ENCODE results near the gene LCN10. TPM values are rescaled to one million over a fixed set of nuclear protein-coding genes. Genes with fewer than 3 reads are reported as not detected.
"Not testable (repeated sequence)": the region's sequence is repeated elsewhere in the genome, so short reads cannot be mapped to it uniquely, and the experiment has no call there.

LCN10 gene
- total RNA-seq, 1 experiment from 2014 or later, result not detected

DNA sequence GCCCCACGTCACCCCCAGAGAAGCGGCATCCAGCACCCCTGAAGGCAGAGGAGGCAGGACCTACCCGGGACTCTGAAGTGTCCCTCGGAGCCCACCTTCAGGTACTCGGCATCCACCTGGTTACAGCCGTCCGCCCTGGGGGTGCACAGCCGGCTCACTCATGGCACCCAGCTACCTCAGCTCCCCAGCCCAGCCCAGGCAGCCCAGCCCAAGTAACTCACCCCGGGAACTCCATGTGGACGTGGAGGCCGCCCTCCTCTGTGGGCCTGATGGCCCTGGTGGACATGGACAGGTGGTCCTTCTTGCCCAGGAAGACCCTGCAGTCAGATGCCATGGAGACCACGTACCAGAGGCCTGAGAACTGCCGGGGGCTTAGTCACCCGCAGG, 20.9 kb upstream of the LCN10 start:
- Histone ChIP-seq H3K27me3 (replicated peaks) (peaks cover 18% of the 10 kb centered on the region; the same call in 1 of the 2 replicates), H3K27ac (no peak overlapping the region), H3K4me3 (no peak overlapping the region), H3K4me1 (replicated peaks) (no peaks in the 10 kb centered on the region), H3K9me3 (replicated peaks) (no peaks in the 10 kb centered on the region), H3K36me3 (no peaks in the 10 kb centered on the region)
- DNase-seq (ENCODE audit: low read depth in 1 of 2, low spot score in 2 of 2), result no peak

DNA sequence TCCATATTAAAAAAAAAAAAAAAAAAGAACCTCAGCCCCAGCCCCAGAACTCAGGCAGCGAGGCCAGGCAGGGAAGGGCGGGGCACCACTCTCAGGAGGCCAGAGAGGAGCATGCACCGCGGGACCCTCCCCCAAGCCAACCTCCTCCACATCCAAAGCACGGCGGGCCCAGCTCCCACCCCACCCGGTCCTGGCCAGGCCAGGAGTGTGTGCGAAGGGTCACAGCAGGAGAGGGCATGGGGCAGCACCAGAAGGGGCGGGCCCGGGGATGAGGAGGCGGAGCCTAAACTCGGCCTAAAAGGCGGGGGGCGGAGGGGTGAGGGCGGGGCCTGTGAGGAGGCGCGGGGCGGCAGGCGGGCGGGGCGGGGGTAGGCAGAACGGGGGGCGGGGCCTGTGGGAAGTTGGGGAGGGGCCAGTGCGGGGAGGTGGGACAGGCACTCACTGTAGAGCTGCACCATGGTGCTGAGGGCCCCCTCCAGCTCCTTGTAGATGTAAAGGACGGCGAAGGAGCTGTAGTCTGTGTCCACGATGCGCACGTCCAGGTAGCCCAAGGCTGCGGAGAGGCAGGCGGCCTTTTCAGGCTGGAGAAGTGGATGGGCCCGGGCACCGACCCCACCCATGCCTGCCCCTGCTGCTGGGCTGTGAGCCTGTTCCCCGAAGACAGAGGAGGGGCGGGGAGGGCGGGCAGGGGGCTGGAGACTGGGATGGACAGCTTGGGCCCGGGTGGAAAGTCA, 20.3 kb upstream of the LCN10 start:
- no peak overlapping the region for H3K27ac ChIP-seq
- no peaks in the 10 kb centered on the region for H3K36me3 ChIP-seq
- DNase-seq (ENCODE audit: low read depth in 1 of 2, low spot score in 2 of 2), result peak in 1 of 2 experiments; percentile 58
- no peak overlapping the region for H3K4me3 ChIP-seq
- peaks cover 17% of the 10 kb centered on the region; the same call in 1 of the 2 replicates for H3K27me3 ChIP-seq (replicated peaks)
- no peaks in the 10 kb centered on the region for H3K9me3 ChIP-seq (replicated peaks)
- H3K4me1 ChIP-seq (replicated peaks), result no peaks in the 10 kb centered on the region

DNA sequence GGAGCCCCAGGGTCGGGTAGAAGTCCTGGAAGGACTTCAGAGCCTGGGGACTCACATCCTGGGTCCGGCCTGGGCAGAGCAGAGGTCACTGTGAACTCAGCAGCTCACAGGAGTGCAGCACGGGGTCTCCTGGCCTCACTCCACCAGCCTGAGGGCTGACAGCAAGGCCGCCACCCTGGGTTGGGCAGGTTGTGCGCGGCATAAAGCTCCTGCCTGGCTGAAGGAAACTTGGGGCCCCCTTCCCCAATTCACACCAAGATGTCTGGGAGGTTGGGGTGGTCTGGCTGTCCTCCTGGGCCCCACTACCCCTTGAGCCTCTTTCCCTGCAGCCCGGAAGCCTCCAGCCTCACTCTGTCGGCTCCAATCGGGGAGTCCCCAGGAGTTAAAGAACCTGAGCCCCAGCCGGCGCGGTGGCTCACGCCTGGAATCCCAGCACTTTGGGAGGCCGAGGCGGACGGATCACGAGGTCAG, 19.5 kb upstream of the LCN10 start:
- Histone ChIP-seq H3K9me3 (replicated peaks) (no peaks in the 10 kb centered on the region), H3K4me3 (no peak overlapping the region), H3K27ac (no peak overlapping the region), H3K27me3 (replicated peaks) (peaks cover 11% of the 10 kb centered on the region; the same call in 1 of the 2 replicates), H3K4me1 (replicated peaks) (no peaks in the 10 kb centered on the region), H3K36me3 (no peaks in the 10 kb centered on the region)
- no peak for DNase-seq (ENCODE audit: low read depth in 1 of 2, low spot score in 2 of 2)

DNA sequence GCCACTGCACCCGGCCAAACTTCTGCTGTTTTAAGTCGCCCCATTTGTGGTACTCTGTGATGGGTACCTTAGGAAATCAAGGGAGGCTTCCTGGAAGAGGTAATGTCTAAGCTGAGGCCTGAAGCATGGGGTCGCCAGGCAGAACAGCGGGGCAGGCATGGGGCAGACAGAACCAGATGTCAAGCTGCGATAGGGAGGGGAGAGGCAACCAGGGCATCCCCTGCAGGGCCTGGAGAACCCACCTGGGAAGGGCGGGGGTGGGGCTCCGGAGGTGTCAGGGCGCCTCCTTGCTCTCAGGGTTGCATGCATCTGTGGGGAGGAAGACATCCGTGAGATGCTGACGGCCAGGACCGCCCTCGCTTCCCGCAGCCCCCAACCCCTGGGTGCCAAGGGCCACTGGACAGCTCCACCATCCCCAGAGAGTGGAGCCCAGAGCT, 18.8 kb upstream of the LCN10 start:
- H3K9me3 ChIP-seq (replicated peaks), result no peaks in the 10 kb centered on the region
- H3K27me3 ChIP-seq (replicated peaks), result peaks cover 10% of the 10 kb centered on the region; the same call in 1 of the 2 replicates
- DNase-seq (ENCODE audit: low read depth in 1 of 2, low spot score in 2 of 2), result no peak
- no peak overlapping the region for H3K4me3 ChIP-seq
- H3K36me3 ChIP-seq, result no peaks in the 10 kb centered on the region
- H3K27ac ChIP-seq, result no peak overlapping the region
- no peaks in the 10 kb centered on the region for H3K4me1 ChIP-seq (replicated peaks)

DNA sequence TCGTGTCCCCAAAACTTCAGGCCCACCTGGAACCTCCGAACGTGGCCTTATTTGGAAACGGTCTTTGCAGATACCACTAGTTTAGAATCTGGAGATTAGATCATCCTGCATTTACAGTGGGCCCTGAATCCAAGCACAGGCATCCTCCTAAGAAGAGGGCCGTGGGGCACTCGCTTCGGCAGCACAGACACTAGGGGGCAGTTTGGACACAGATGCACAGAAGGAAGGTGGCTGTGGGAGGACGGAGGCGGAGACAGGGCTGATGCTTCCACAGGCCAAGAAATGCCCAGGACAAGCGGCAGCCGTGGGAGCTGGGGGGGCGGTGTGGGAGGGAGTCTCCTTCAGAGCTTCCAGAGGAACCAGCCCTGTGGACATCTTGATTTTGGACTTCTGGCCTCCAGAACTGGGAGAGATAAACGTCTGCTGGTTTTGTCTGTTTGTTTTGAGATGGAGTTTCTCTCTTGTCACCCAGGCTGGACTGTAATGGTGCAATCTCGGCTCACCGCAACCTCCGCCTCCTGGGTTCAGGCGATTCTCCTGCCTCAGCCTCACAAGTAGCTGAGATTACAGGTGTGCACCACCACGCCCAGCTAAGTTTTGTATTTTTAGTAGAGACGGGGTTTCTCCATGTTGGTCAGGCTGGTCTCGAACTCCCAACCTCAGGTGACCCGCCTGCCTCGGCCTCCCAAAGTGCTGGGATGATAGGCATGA, 18.2 kb upstream of the LCN10 start:
- H3K4me3 ChIP-seq; H3K27ac ChIP-seq; H3K4me1 ChIP-seq (replicated peaks); H3K36me3 ChIP-seq; H3K9me3 ChIP-seq (replicated peaks): not testable (repeated sequence)
- peaks cover 10% of the 10 kb centered on the region; the same call in 1 of the 2 replicates for H3K27me3 ChIP-seq (replicated peaks)
- peak; percentile 25 to 64 for DNase-seq (ENCODE audit: low read depth in 1 of 2, low spot score in 2 of 2)

DNA sequence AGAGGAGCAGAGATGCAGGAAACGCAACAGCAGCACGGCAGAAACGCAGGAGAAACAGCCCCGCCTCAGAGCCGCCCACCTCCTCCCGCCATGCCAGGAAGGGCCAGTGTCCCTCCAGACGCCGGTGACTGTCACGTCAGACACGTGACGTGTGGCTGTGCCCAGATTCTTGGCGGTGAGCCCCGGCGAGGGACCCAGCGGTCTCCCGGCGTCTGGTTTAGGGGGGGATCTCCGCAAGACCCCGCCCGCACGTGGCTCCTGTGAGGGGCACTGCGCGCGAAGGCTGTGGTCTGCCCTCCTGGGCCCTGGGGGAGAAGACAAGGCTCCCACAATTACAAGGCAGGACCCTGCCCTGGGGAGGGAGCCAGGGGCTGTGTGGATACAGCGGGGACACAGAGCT, 17.7 kb upstream of the LCN10 start:
- Histone ChIP-seq H3K36me3 (no peaks in the 10 kb centered on the region), H3K27me3 (replicated peaks) (0 out of 2 replicates have a peak, but pooled peaks cover 7% of the 10 kb centered on the region), H3K27ac (no peak overlapping the region), H3K4me3 (no peak overlapping the region), H3K9me3 (replicated peaks) (no peaks in the 10 kb centered on the region), H3K4me1 (replicated peaks) (no peaks in the 10 kb centered on the region)
- DNase-seq (ENCODE audit: low read depth in 1 of 2, low spot score in 2 of 2), result no peak

DNA sequence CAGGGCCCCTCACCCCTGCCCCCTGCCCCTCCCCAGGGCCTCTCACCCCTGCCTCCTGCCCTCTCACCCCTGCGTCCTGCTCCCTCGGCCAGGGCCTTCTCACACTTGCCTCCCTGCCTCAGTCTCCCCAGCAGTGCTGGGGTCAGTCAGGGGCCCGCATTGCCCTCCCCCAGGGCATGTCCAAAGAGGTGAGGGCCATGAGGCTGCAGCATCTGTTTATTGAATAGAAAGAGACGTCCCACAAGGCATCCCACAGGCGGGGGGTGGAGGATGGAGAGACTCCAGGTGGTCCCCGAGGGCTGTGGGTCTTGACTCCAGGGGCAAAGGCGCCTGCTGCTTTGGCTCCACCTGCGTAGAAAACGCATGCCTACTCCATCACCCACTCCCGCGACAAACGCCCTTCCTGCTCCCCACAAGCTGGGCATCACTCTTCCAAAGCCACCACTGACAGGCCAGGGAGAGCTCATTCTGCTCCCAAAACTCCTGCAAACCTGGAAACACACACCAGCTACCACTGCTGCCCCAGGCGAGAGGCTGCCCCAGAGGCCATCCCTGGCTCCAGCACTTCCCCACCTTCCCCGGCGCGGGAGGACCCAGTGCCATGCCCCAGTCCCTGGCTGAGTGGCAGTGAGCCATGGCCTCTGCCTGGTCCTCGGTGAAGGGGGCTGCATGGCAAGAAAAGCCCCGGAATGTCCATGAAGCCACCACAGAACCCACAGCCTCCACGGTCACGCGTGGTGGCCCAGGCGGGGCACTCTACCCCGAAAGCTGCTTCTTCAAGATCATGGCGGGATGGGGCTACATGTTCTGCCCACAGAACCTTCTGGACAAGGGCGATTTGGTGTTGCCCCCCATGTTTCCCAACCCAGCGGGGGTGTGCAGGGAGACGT, 16.9 kb upstream of the LCN10 start:
- Histone ChIP-seq H3K4me3 (no peak overlapping the region), H3K4me1 (replicated peaks) (no peaks in the 10 kb centered on the region), H3K27me3 (replicated peaks) (0 out of 2 replicates have a peak, but pooled peaks cover 7% of the 10 kb centered on the region), H3K27ac (no peak overlapping the region), H3K36me3 (no peaks in the 10 kb centered on the region), H3K9me3 (replicated peaks) (no peaks in the 10 kb centered on the region)
- DNase-seq (ENCODE audit: low read depth in 1 of 2, low spot score in 2 of 2), result no peak

DNA sequence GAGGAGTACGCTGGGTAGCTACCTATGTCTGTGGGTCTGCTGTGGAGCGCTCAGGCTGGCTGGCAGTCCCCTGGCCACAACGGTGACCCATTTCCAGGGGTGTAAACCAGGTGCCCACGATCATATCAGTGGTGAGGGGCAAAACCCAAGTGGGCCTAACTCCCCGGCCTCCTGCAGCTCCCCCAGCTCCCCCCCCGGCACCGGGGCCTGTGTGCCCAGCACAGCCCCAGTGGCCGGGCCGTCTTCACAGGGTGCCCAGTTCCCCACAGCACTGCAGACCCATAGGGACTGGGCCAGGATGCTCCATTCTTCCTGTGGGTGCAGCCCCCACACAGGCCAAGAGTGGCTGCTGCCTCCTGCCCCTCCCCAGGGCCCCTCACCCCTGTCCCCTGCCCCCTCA, 16.3 kb upstream of the LCN10 start:
- no peak for DNase-seq (ENCODE audit: low read depth in 1 of 2, low spot score in 2 of 2)

DNA sequence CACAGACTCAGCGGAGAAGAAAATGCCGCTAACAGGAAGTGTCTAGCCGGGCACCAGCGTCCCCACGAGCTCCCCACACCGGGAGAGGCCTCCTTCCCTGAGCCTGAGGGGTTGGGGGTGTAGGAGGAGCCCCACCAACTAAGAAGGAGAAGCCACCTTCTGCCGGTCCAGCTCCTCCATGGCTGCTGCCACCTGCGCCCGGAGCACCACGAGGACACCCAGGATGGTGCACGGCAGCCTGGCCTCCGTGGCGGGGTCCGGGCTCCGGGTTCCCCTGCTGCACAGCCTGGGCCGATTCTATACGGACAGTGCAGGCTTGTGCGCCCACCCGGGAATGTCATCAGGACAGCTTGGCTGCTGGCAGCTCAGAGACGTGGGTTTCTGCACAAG, 15.0 kb upstream of the LCN10 start:
- 0 out of 2 replicates have a peak, but pooled peaks cover 3% of the 10 kb centered on the region for H3K27me3 ChIP-seq (replicated peaks)
- no peaks in the 10 kb centered on the region for H3K36me3 ChIP-seq
- H3K27ac ChIP-seq, result no peak overlapping the region
- no peak for DNase-seq (ENCODE audit: low read depth in 1 of 2, low spot score in 2 of 2)
- no peaks in the 10 kb centered on the region for H3K9me3 ChIP-seq (replicated peaks)
- no peaks in the 10 kb centered on the region for H3K4me1 ChIP-seq (replicated peaks)
- no peak overlapping the region for H3K4me3 ChIP-seq

More for the DNA sequence above, 16.3 kb upstream of the LCN10 start:
- Histone ChIP-seq H3K9me3 (replicated peaks) (no peaks in the 10 kb centered on the region), H3K36me3 (no peaks in the 10 kb centered on the region), H3K27ac (no peak overlapping the region), H3K27me3 (replicated peaks) (0 out of 2 replicates have a peak, but pooled peaks cover 7% of the 10 kb centered on the region), H3K4me1 (replicated peaks) (no peaks in the 10 kb centered on the region), H3K4me3 (no peak overlapping the region)

DNA sequence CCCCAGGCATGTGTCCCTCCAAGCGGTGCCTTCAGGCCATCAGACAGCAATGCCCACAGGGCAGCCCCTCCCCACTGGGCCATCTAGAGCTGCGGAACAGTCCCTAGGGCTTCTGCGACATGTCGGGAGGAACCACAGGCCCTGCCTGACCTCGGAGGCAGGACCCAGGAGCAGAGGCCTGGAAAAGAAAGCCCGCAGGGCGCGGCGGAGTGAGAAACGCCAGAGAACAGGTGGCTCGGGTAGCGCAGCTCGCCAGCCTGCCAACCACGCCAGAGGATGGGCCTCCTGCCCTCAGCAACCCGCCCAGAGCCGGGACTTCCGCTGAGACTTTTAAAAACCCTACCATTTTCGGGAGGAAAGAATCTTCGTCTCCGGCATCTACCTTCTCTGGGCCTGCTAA, 14.6 kb upstream of the LCN10 start:
- H3K9me3 ChIP-seq (replicated peaks), result no peaks in the 10 kb centered on the region
- DNase-seq (ENCODE audit: low read depth in 1 of 2, low spot score in 2 of 2), result no peak
- 0 out of 2 replicates have a peak, but pooled peaks cover 3% of the 10 kb centered on the region for H3K27me3 ChIP-seq (replicated peaks)
- no peak overlapping the region for H3K27ac ChIP-seq
- H3K36me3 ChIP-seq, result no peaks in the 10 kb centered on the region
- no peak overlapping the region for H3K4me3 ChIP-seq
- no peaks in the 10 kb centered on the region for H3K4me1 ChIP-seq (replicated peaks)

DNA sequence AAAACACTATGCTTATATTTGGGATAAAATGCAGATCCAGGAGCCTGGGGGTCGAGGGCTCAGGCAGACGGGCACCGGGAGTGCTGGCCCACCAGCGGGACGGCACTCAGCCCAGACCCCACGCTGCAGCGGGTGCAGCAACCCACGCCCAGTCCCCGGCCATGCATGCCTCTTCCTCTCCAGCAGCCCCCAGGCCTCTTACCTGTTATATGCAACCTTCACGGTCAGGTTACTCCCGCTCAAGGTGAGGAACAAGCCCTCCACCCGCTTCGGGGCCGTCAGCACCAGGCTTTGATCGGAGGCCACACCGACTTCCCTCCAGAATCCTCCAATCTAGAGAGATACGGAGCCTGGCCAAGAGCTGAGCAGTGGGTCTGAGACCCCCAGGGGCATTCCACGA, 14.1 kb upstream of the LCN10 start:
- H3K27me3 ChIP-seq (replicated peaks), result peaks cover 3% of the 10 kb centered on the region; the same call in 1 of the 2 replicates

DNA sequence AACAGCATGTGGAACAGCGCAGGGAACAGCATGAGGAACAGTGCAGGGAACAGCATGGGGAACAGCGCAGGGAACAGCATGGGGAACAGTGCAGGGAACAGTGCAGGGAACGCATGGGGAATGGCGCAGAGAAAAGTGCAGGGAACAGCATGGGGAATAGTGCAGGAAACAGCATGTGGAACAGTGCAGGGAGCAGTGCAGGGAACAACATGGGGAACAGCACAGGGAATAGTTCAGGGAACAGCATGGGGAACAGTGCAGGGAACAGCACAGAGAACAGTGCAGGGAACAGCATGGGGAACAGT, 13.3 kb upstream of the LCN10 start:
- Histone ChIP-seq H3K27me3 (replicated peaks) (peaks cover 3% of the 10 kb centered on the region; the same call in 1 of the 2 replicates), H3K27ac (no peak overlapping the region), H3K4me3 (no peak overlapping the region), H3K4me1 (replicated peaks) (no peaks in the 10 kb centered on the region), H3K36me3 (no peaks in the 10 kb centered on the region), H3K9me3 (replicated peaks) (peaks cover 6% of the 10 kb centered on the region; the same call in 1 of the 2 replicates)
- DNase-seq (ENCODE audit: low read depth in 1 of 2, low spot score in 2 of 2), result no peak

More for the DNA sequence above, 14.1 kb upstream of the LCN10 start:
- no peak overlapping the region for H3K4me3 ChIP-seq
- H3K9me3 ChIP-seq (replicated peaks), result peaks cover 2% of the 10 kb centered on the region; the same call in 1 of the 2 replicates
- H3K4me1 ChIP-seq (replicated peaks), result no peaks in the 10 kb centered on the region
- no peak for DNase-seq (ENCODE audit: low read depth in 1 of 2, low spot score in 2 of 2)
- no peak overlapping the region for H3K27ac ChIP-seq
- no peaks in the 10 kb centered on the region for H3K36me3 ChIP-seq

DNA sequence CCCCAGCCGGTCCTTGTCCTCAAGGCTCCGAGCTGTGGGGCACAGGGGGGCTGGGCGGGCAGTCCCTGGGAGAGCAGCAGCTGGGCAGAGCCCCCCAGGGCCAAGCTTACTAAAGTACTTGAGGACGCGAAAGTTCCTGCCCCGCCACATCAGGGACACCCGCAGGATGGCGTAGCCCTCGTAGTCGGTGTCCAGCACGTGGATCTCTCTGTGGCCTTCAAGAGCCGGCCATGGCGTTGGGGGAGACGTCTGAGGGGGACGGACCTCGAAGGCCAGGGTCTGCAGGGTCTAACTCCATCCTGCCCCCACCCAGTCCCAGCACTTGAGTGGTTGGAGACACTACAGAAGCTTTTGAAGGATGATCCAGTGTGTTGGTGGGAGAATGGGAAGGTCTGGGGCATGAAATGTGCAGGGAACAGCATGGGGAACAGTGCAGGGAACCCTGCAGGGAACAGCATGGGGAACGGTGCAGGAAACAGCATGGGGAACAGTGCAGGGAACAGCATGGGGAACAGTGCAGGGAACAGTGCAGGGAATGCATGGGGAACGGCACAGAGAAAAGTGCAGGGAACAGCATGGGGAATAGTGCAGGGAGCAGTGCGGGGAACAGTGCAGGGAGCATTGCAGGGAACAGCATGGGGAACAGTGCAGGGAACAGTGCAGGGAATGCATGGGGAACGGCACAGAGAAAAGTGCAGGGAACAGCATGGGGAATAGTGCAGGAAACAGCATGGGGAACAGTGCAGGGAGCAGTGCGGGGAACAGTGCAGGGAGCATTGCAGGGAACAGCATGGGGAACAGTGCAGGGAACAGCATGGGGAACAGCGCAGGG, 12.8 kb upstream of the LCN10 start:
- not testable (repeated sequence) for DNase-seq (ENCODE audit: low read depth in 1 of 2, low spot score in 2 of 2); H3K27ac ChIP-seq; H3K4me3 ChIP-seq; H3K36me3 ChIP-seq; H3K4me1 ChIP-seq (replicated peaks); H3K27me3 ChIP-seq (replicated peaks); H3K9me3 ChIP-seq (replicated peaks)

Measured in SJSA1 (cell line).